Measurements from ENCODE around the gene PTH2. TPM values are rescaled to one million over a fixed set of nuclear protein-coding genes. Genes with fewer than 3 reads are reported as not detected.
A peak's percentile ranks its signal among the peaks of the same experiment; 100 is the strongest.

PTH2 gene
- total RNA-seq, 2 donors from 2014 or later, result not detected

DNA sequence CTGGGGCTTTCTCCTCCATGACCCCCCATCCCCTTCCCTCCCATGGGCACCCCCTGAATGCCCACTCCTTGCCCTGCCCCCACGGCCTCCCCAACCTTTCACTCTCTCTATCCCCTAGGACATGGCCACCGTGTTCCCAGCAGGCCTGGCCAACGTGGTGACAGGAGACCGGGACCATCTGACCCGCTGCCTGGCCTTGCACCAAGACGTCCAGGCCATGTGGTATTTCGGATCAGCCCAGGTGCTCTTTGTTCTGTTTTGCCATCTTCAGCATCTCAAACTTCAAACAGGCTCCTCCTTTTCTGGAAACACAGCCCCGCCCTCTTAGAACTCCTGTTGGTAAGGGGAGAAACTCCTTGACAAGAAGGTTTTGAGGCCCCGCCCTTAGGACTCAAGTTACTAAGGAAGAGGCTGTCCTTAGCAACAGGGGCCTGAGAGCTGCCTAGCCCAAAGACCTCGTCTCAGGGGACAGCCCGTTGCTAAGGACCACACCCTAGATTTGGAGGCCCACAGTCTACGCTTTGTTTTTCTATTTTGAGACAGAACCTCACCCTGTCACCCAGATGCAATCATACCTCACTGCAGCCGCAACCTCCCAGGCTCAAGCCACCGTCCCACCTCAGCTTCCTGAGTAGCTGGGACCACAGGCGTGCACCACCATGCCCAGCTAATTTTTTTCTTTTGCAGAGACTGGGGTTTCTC lies 45.7 kb upstream of the PTH2 start:
- Histone ChIP-seq H3K36me3 (replicated peaks in 1 of 2; ENCODE audit: insufficient read depth in 1 of 2, low read depth in 2 of 2) (peaks cover 0 to 7% of the 10 kb centered on the region in 2 donors), H3K4me1 (peaks cover 5% of the 10 kb centered on the region), H3K9me3 (no peaks in the 10 kb centered on the region), H3K4me3 (no peak overlapping the region), H3K27ac (peak overlapping the region in 1 of 4 donors; percentile 40), H3K27me3 (no peaks in the 10 kb centered on the region)
- ATAC-seq (peak; percentile 28), DNase-seq (peak in 3 of 4 donors; percentile 42 to 61 (median 55))
- intact Hi-C loops (cut with DNase I), result no loop called here
- 65 to 85% methylated on average over 15 of the region's 15 CpGs for WGBS, 2 donors
- TF ChIP-seq POLR2A (IDR thresholded peaks at IDR 0.05) (no peak), CTCF (IDR thresholded peaks at IDR 0.05) (no peak)

- Histone ChIP-seq H3K4me3 (no peak overlapping the region), H3K4me1 (no peaks in the 10 kb centered on the region), H3K9me3 (no peaks in the 10 kb centered on the region), H3K27ac (peak overlapping the region in 1 of 4 donors; percentile 40), H3K36me3 (replicated peaks in 1 of 2; ENCODE audit: insufficient read depth in 1 of 2, low read depth in 2 of 2) (peaks cover 0 to 7% of the 10 kb centered on the region in 2 donors), H3K27me3 (no peaks in the 10 kb centered on the region)
- DNase-seq (no peak), ATAC-seq (no peak)
- 85 to 95% methylated on average over 9 to 19 of the region's 19 CpGs for WGBS, 2 donors
- no peak for TF ChIP-seq CTCF (IDR thresholded peaks at IDR 0.05)
- TF ChIP-seq POLR2A (IDR thresholded peaks at IDR 0.05), result no peak
- intact Hi-C loops (cut with DNase I), result no loop called here
Observed at GRCh38 chr19:49468199-49468598, 45.0 kb upstream of the PTH2 start.

GRCh38 chr19:49465371-49465770 lies 42.1 kb upstream of the PTH2 start:
- Histone ChIP-seq H3K27ac (no peak overlapping the region), H3K4me1 (no peaks in the 10 kb centered on the region), H3K36me3 (replicated peaks in 1 of 2; ENCODE audit: insufficient read depth in 1 of 2, low read depth in 2 of 2) (peaks cover 0 to 7% of the 10 kb centered on the region in 2 donors), H3K27me3 (no peaks in the 10 kb centered on the region), H3K9me3 (no peaks in the 10 kb centered on the region), H3K4me3 (no peak overlapping the region)
- no peak for TF ChIP-seq CTCF (IDR thresholded peaks at IDR 0.05)
- no peak for TF ChIP-seq POLR2A (IDR thresholded peaks at IDR 0.05)
- intact Hi-C loops (cut with DNase I), result no loop called here
- DNase-seq (no peak), ATAC-seq (no peak)
- whole genome bisulfite sequencing, 2 donors, result 96% methylated on average over 3 of the region's 3 CpGs; no CpG with 5 or more reads in 1 of the 2 donors

GRCh38 chr19:49463960-49464740 lies 40.9 kb upstream of the PTH2 start:
- Histone ChIP-seq H3K27me3 (no peaks in the 10 kb centered on the region), H3K4me1 (no peaks in the 10 kb centered on the region), H3K9me3 (no peaks in the 10 kb centered on the region), H3K4me3 (no peak overlapping the region), H3K27ac (no peak overlapping the region), H3K36me3 (replicated peaks in 1 of 2; ENCODE audit: insufficient read depth in 1 of 2, low read depth in 2 of 2) (peaks cover 0 to 7% of the 10 kb centered on the region in 2 donors)
- ATAC-seq (no peak), DNase-seq (no peak)
- WGBS, 2 donors, result 91 to 95% methylated on average over 30 of the region's 39 CpGs
- intact Hi-C loops (cut with DNase I), result no loop called here
- no peak for TF ChIP-seq CTCF (IDR thresholded peaks at IDR 0.05)
- no peak for TF ChIP-seq POLR2A (IDR thresholded peaks at IDR 0.05)

Data from body of pancreas (tissue), 4 donors.